HepG2 (cell line): ENCODE measurements around the gene NOXO1. TPM values are rescaled to one million over a fixed set of nuclear protein-coding genes. Genes with fewer than 3 reads are reported as not detected.

Source experiments
- AGO2 ChIP-seq: fragments of 200-400 bp; formaldehyde crosslinking; optimal IDR thresholded peaks from 2 replicates; pipeline ENCODE3; 2017; ENCODE audit warnings: mild to moderate bottlenecking, low read depth, low read length, moderate library complexity
- AKAP8 ChIP-seq: sonication (generic); formaldehyde crosslinking; IDR thresholded peaks from 2 replicates; pipeline ENCODE4 v1.5.1; 2020; ENCODE audit warnings: mild to moderate bottlenecking, missing genetic modification reagents
- EZH2 ChIP-seq: conservative IDR thresholded peaks from 2 replicates; pipeline ENCODE4 v1.6.1; 2012; ENCODE audit warnings: mild to moderate bottlenecking, low read depth, low read length, moderate library complexity
- FOSL1 ChIP-seq: sonication (generic); formaldehyde crosslinking; IDR thresholded peaks from 2 replicates; pipeline ENCODE4 v1.9.0; 2021; ENCODE audit warnings: missing genetic modification reagents, borderline replicate concordance
- MAF1 ChIP-seq: sonication (generic); formaldehyde crosslinking; IDR thresholded peaks from 2 replicates; pipeline ENCODE4 v1.5.0; 2020; ENCODE audit warnings: missing genetic modification reagents, borderline replicate concordance
- NCOA1 ChIP-seq: sonication (generic); formaldehyde crosslinking; IDR thresholded peaks from 2 replicates; pipeline ENCODE4 v1.9.0; 2021; ENCODE audit warnings: missing genetic modification reagents
- NFE2L2 ChIP-seq: fragments of 150-350 bp; IDR thresholded peaks from 2 replicates; pipeline ENCODE4 v1.6.1; 2014; ENCODE audit warnings: low read length
- NFIB ChIP-seq: sonication (generic); formaldehyde crosslinking; IDR thresholded peaks from 2 replicates; pipeline ENCODE4 v1.9.0; 2021; ENCODE audit warnings: missing genetic modification reagents, mild to moderate bottlenecking, borderline replicate concordance
- RELA ChIP-seq: sonication (generic); formaldehyde crosslinking; IDR thresholded peaks from 2 replicates; pipeline ENCODE4 v1.4.0; 2020; ENCODE audit warnings: missing genetic modification reagents
- SAFB2 ChIP-seq: sonication (generic); formaldehyde crosslinking; IDR thresholded peaks from 2 replicates; pipeline ENCODE4 v1.5.1; 2020; ENCODE audit warnings: missing genetic modification reagents, low read depth, mild to moderate bottlenecking, borderline replicate concordance
- SIX1 ChIP-seq: sonication (generic); formaldehyde crosslinking; IDR thresholded peaks from 2 replicates; pipeline ENCODE4 v1.4.0; 2020; ENCODE audit warnings: missing genetic modification reagents, borderline replicate concordance
- ZNF251 ChIP-seq: sonication (generic); formaldehyde crosslinking; IDR thresholded peaks from 2 replicates; pipeline ENCODE4 v1.9.0; 2021; ENCODE audit warnings: mild to moderate bottlenecking, missing genetic modification reagents
- ZNF296 ChIP-seq: sonication (generic); formaldehyde crosslinking; conservative IDR thresholded peaks from 2 replicates; pipeline ENCODE4 v1.5.0; 2020; ENCODE audit warnings: mild to moderate bottlenecking, missing genetic modification reagents
- ZNF30 ChIP-seq: sonication (generic); formaldehyde crosslinking; IDR thresholded peaks from 2 replicates; pipeline ENCODE4 v1.5.0; 2020; ENCODE audit warnings: mild to moderate bottlenecking, missing genetic modification reagents
- ZNF331 ChIP-seq: sonication (generic); formaldehyde crosslinking; IDR thresholded peaks from 2 replicates; pipeline ENCODE4 v1.4.0; 2020; ENCODE audit warnings: missing genetic modification reagents
- polyA plus RNA-seq, 8 experiments: library from polyadenylated mRNA; depleted of rRNA in 3 of 8; stranded (reverse) in 7 of 8; unstranded in 1 of 8; fragments of >200 nt; fragmentation: Illumina TruSeq in 4 of 8; extraction: Trizol in 4 of 8; gene quantifications; 2 replicates each; pipeline versions ENCODE4 v1.2.1 to v1.2.3, GENCODE V29; 2011 to 2016; ENCODE audit warnings: low read depth in 4 of 8, missing spikeins in 1 of 8, mixed read lengths in 1 of 8; ENCODE audit not compliant: insufficient read depth in 1 of 8
- total RNA-seq, 5 experiments: library from RNA; depleted of rRNA; stranded (reverse); fragments of >200 nt; fragmentation: Illumina TruSeq; extraction: Trizol; gene quantifications; 2 replicates each; pipeline ENCODE4 v1.2.3, GENCODE V29; 2016; ENCODE audit warnings: low read depth in 1 of 5
- TF ChIP-seq, protein P1 (sequence below): sonication (generic); formaldehyde crosslinking; conservative IDR thresholded peaks from 2 replicates; pipeline ENCODE4 v1.4.0; 2020; ENCODE audit warnings: missing genetic modification reagents
- TF ChIP-seq, protein P2 (sequence below): sonication (generic); formaldehyde crosslinking; IDR thresholded peaks from 2 replicates; pipeline ENCODE4 v1.8.0; 2022; ENCODE audit warnings: mild to moderate bottlenecking, missing genetic modification reagents; ENCODE audit not compliant: insufficient replicate concordance
- TF ChIP-seq, protein P3 (sequence below): sonication (generic); formaldehyde crosslinking; conservative IDR thresholded peaks from 2 replicates; pipeline ENCODE4 v1.4.0; 2020; ENCODE audit warnings: missing genetic modification reagents
- TF ChIP-seq, protein P4 (sequence below): sonication (generic); formaldehyde crosslinking; conservative IDR thresholded peaks from 2 replicates; pipeline ENCODE4 v1.8.0; 2022; ENCODE audit warnings: missing genetic modification reagents
- TF ChIP-seq, protein P5 (sequence below): sonication (generic); formaldehyde crosslinking; IDR thresholded peaks from 2 replicates; pipeline ENCODE4 v1.5.0; 2020; ENCODE audit warnings: mild to moderate bottlenecking, missing genetic modification reagents

NOXO1 gene
- total and polyA plus RNA-seq, 2 of the 13 experiments (the other 11 are each of a cell fraction or from before 2014, with no cell fraction given), result 0.69 to 1.4 TPM

DNA sequence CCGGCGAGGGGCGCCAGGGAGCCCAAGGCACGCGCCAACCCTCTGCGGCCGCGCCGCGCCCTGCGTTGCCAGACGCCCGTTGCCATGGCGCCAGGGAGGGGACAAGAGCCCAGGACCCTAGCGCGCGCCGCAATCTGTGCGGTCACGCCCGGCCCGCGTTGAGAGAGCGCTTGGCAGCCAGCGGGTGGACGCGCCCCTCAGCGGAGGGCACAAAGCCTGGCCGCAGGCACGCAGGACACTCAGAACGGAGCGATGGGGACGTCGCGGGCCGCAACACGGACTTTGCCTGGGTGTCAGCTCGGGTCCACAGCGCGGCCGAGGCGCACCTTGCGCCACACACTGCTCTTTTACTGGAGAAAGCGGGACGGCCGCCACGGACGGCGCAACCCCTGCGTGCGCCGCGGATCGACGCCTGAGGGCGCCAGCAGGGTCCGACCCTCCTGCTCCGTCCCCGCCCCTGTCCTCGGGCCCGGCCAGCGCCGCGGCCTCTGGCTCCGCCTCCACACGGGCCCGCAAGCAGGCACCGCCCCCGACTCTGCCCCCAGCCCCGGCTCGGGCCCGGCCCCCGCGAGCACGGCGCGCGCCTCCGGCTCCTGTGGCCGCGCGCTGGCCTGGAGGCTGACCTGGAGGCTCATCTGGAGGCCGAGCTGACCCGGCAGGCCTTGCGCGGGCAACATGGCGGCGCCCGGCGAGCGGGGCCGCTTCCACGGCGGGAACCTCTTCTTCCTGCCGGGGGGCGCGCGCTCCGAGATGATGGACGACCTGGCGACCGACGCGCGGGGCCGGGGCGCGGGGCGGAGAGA lies 2.5 kb upstream of the NOXO1 start, which contains the start of gene GFER (continued):
- TF ChIP-seq AGO2 (peak; percentile 80), NCOA1 (no peak; the same call in 1 of the 2 replicates), NFE2L2 (no peak), MAF1 (no peak), EZH2 (no peak), SIX1 (no peak), FOSL1 (CRISPR knock-in tag) (no peak), ZNF296 (CRISPR knock-in tag) (no peak), ZNF331 (CRISPR knock-in tag) (peak; percentile 43; the same call in 1 of the 2 replicates), NFIB (CRISPR knock-in tag) (no peak), AKAP8 (CRISPR knock-in tag) (no peak; the same call in 1 of the 2 replicates), ZNF251 (CRISPR knock-in tag) (no peak), SAFB2 (CRISPR knock-in tag) (peak; percentile 69; the same call in 1 of the 2 replicates), ZNF30 (CRISPR knock-in tag) (no peak), RELA (CRISPR knock-in tag) (no peak; the same call in 1 of the 2 replicates)
- TF ChIP-seq, protein P1, sequence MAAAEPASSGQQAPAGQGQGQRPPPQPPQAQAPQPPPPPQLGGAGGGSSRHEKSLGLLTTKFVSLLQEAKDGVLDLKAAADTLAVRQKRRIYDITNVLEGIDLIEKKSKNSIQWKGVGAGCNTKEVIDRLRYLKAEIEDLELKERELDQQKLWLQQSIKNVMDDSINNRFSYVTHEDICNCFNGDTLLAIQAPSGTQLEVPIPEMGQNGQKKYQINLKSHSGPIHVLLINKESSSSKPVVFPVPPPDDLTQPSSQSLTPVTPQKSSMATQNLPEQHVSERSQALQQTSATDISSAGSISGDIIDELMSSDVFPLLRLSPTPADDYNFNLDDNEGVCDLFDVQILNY (CRISPR knock-in tag), result peak; percentile 64; the same call in 1 of the 2 replicates
- TF ChIP-seq, protein P2, sequence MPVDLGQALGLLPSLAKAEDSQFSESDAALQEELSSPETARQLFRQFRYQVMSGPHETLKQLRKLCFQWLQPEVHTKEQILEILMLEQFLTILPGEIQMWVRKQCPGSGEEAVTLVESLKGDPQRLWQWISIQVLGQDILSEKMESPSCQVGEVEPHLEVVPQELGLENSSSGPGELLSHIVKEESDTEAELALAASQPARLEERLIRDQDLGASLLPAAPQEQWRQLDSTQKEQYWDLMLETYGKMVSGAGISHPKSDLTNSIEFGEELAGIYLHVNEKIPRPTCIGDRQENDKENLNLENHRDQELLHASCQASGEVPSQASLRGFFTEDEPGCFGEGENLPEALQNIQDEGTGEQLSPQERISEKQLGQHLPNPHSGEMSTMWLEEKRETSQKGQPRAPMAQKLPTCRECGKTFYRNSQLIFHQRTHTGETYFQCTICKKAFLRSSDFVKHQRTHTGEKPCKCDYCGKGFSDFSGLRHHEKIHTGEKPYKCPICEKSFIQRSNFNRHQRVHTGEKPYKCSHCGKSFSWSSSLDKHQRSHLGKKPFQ, result peak; percentile 42
- TF ChIP-seq, protein P3, sequence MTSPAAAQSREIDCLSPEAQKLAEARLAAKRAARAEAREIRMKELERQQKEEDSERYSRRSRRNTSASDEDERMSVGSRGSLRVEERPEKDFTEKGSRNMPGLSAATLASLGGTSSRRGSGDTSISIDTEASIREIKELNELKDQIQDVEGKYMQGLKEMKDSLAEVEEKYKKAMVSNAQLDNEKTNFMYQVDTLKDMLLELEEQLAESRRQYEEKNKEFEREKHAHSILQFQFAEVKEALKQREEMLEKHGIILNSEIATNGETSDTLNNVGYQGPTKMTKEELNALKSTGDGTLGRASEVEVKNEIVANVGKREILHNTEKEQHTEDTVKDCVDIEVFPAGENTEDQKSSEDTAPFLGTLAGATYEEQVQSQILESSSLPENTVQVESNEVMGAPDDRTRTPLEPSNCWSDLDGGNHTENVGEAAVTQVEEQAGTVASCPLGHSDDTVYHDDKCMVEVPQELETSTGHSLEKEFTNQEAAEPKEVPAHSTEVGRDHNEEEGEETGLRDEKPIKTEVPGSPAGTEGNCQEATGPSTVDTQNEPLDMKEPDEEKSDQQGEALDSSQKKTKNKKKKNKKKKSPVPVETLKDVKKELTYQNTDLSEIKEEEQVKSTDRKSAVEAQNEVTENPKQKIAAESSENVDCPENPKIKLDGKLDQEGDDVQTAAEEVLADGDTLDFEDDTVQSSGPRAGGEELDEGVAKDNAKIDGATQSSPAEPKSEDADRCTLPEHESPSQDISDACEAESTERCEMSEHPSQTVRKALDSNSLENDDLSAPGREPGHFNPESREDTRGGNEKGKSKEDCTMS (CRISPR knock-in tag), result no peak
- TF ChIP-seq, protein P4, sequence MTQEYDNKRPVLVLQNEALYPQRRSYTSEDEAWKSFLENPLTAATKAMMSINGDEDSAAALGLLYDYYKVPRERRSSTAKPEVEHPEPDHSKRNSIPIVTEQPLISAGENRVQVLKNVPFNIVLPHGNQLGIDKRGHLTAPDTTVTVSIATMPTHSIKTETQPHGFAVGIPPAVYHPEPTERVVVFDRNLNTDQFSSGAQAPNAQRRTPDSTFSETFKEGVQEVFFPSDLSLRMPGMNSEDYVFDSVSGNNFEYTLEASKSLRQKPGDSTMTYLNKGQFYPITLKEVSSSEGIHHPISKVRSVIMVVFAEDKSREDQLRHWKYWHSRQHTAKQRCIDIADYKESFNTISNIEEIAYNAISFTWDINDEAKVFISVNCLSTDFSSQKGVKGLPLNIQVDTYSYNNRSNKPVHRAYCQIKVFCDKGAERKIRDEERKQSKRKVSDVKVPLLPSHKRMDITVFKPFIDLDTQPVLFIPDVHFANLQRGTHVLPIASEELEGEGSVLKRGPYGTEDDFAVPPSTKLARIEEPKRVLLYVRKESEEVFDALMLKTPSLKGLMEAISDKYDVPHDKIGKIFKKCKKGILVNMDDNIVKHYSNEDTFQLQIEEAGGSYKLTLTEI (CRISPR knock-in tag), result no peak
- TF ChIP-seq, protein P5, sequence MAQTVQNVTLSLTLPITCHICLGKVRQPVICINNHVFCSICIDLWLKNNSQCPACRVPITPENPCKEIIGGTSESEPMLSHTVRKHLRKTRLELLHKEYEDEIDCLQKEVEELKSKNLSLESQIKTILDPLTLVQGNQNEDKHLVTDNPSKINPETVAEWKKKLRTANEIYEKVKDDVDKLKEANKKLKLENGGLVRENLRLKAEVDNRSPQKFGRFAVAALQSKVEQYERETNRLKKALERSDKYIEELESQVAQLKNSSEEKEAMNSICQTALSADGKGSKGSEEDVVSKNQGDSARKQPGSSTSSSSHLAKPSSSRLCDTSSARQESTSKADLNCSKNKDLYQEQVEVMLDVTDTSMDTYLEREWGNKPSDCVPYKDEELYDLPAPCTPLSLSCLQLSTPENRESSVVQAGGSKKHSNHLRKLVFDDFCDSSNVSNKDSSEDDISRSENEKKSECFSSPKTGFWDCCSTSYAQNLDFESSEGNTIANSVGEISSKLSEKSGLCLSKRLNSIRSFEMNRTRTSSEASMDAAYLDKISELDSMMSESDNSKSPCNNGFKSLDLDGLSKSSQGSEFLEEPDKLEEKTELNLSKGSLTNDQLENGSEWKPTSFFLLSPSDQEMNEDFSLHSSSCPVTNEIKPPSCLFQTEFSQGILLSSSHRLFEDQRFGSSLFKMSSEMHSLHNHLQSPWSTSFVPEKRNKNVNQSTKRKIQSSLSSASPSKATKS (CRISPR knock-in tag), result no peak
